Measurements from ENCODE around the gene GOSR2.
"Not testable (repeated sequence)": the region's sequence is repeated elsewhere in the genome, so short reads cannot be mapped to it uniquely, and the experiment has no call there.

Gene GOSR2

DNA sequence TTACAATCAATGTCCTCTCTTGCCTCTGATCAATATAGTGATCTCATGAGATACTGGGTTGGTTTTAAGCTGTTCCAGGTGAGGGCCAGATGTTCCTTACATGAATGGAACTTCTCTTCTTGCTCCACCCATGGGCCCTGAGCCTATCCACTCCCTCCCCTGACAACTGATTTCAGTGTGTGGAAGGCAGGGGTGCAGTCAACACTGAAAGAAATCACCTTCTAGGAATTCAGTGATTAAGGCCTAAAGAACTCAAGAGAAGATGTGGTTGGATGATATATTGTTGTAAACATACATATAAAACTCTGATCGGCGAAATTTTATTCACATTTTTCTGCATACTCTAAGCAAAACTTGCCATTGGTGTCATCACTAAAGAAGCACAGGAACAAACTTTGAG, 6.7 kb upstream of the GOSR2 start:
- TF ChIP-seq, protein P1, sequence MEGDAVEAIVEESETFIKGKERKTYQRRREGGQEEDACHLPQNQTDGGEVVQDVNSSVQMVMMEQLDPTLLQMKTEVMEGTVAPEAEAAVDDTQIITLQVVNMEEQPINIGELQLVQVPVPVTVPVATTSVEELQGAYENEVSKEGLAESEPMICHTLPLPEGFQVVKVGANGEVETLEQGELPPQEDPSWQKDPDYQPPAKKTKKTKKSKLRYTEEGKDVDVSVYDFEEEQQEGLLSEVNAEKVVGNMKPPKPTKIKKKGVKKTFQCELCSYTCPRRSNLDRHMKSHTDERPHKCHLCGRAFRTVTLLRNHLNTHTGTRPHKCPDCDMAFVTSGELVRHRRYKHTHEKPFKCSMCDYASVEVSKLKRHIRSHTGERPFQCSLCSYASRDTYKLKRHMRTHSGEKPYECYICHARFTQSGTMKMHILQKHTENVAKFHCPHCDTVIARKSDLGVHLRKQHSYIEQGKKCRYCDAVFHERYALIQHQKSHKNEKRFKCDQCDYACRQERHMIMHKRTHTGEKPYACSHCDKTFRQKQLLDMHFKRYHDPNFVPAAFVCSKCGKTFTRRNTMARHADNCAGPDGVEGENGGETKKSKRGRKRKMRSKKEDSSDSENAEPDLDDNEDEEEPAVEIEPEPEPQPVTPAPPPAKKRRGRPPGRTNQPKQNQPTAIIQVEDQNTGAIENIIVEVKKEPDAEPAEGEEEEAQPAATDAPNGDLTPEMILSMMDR (IDR thresholded peaks at IDR 0.05; ENCODE audit: low read depth, low read length): no peak
- no peak for DNase-seq (ENCODE audit: extremely low read depth, low read depth)

DNA sequence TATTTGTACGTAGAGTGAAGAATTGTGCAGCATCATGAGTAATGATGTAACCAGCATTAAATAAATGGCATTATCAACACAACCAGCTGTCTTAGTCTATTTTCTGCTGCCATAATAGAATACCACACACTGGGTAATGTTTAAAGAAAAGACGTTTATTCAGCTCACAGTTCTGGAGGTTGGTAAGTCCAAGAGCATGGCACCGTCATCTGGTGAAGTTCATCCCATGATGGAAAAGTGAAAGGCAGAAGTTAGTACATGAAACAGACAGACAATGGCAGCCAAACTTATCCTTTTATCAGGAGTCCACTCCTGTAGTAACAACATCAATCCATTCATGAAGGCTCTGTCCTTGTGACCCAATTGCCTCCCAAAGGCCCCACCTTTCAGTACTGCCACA, 6.3 kb upstream of the GOSR2 start:
- TF ChIP-seq, protein P1 (IDR thresholded peaks at IDR 0.05; ENCODE audit: low read depth, low read length): no peak
- no peak for DNase-seq (ENCODE audit: extremely low read depth, low read depth)

DNA sequence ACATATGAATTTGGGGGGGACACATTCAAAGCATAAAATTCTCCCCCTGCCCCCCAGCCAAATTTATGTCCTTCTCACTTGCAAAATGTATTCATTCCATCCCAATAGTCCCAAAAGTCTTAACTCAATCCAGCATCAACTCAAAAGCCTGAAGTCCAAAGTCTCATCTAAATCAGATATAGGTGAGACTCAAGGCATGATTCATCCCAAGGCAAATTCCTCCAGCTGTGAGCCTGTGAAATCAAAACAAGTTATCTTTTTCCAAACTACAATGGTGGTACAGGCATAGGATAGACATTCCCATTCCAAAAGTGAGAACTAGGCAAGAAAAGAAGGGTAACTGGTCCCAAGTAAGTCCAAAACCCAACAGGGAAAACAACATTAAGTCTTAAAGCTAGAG, 5.9 kb upstream of the GOSR2 start:
- TF ChIP-seq, protein P1 (IDR thresholded peaks at IDR 0.05; ENCODE audit: low read depth, low read length): no peak
- DNase-seq (ENCODE audit: extremely low read depth, low read depth): no peak

DNA sequence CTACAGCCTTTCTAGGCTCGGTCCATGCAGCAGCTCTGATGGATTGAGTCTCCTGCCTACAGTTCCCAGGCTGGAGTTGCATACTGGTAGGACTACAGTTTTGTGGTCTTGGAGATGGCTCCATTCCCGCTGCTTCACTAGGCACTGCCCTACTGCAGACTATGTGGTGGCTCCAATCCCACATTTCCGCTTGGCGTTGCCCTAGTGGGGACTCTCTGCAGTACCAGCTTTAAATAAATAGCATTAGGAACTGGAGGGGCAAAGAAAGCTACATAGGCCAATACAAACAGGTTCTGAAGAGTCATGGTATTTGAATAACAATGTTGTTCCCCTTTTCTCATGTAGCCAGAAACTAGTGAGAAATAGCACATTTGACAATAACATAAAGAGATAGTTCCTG, 5.4 kb upstream of the GOSR2 start:
- DNase-seq (ENCODE audit: extremely low read depth, low read depth): no peak
- TF ChIP-seq, protein P1 (IDR thresholded peaks at IDR 0.05; ENCODE audit: low read depth, low read length): no peak

DNA sequence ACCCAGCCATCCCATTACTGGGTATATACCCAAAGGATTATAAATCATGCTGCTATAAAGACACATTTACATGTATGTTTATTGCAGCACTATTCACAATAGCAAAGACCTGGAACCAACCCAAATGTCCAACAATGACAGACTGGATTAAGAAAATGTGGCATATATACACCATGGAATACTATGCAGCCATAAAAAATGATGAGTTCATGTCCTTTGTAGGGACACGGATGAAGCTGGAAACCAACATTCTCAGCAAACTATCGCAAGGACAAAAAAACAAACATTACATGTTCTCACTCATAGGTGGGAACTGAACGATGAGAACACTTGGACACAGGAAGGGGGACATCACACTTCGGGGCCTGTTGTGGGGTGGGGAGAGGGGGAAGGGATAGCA, 998 bp upstream of the GOSR2 start:
- not testable (repeated sequence) for DNase-seq (ENCODE audit: extremely low read depth, low read depth)

DNA sequence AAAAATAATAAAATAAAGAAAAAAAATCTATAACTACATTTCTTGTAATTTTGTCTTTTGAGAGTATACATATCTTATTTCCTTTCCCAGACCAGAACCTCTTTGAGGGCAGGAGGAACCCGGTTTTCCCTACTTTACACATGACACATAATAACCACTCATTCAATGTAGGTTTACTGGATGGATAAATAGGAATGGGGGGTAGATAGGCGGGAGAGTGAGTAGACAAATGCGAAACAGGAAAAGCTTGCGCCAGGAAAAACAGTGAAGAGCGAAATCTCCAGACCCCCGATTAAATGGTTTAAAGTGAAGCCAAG, 515 bp upstream of the GOSR2 start:
- TF ChIP-seq, protein P1 (IDR thresholded peaks at IDR 0.05; ENCODE audit: low read depth, low read length): no peak
- DNase-seq (ENCODE audit: extremely low read depth, low read depth): no peak

DNA sequence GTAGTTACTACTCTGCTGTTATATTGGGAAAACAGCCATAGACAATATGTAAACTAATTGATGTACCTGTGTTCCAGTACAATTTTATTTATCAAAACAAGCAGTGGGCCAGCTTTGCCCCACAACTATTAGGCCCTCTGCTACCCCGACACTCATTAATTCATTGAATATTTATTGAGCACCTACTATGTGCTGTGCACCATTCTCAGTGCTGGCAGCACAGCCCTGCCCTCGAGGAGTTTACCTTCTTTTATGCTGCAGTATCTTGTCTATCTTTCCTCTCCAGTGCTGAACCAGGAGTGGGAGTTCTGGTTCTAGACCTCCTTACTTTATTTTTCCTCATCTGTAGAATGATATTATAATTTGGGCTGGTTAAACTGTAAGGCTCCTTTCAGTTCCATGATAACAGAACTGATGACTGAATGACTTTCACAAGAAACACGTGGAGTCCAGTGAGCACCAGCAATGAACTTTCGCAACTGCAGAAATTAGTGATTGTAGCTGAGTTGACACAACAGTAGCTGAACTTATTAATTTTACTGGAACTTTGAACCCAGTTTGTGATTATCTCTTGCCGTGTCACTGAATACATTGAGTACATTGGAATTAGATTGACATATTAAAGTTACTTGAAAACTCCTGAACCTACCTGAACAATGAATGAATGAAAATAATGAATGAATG, 2.4 kb downstream of the GOSR2 start:
- DNase-seq (ENCODE audit: extremely low read depth, low read depth): no peak
- TF ChIP-seq, protein P1 (IDR thresholded peaks at IDR 0.05; ENCODE audit: low read depth, low read length): no peak
